Neuron (in vitro differentiated cells): ENCODE measurements around the gene RFX4.

Source experiments
- H2AFZ ChIP-seq: one replicate; pipeline ENCODE4 v1.6.1; 2013; ENCODE audit warnings: low read depth, mild to moderate bottlenecking, inconsistent platforms, low read length, moderate library complexity
- H3K27me3 ChIP-seq: one replicate; pipeline ENCODE4 v1.6.1; 2013; ENCODE audit warnings: low read length; ENCODE audit not compliant: insufficient read depth
- H3K36me3 ChIP-seq: one replicate; pipeline ENCODE4 v1.6.1; 2013; ENCODE audit warnings: low read length; ENCODE audit not compliant: insufficient read depth
- H3K4me1 ChIP-seq: one replicate; pipeline ENCODE4 v1.6.1; 2013; ENCODE audit warnings: low read length; ENCODE audit not compliant: insufficient read depth
- H3K4me3 ChIP-seq: 2 replicates; pipeline ENCODE4 v1.5.1; 2013; ENCODE audit warnings: mild to moderate bottlenecking, low read length, moderate library complexity
- H3K9me3 ChIP-seq: one replicate; pipeline ENCODE4 v1.6.1; 2013; ENCODE audit warnings: low read length

The RFX4 gene

GRCh38 chr12:106582641-106583230 is at the start of gene RFX4:
TSS of gene RFX4 (plus strand) at chr12:106583004. CDS start at chr12:106583321, 317 bp downstream.
- H2AFZ ChIP-seq: no peak within 1 kb of the TSS
- H3K27me3 ChIP-seq: no peaks in the 10 kb centered on the region
- H3K36me3 ChIP-seq: peaks cover 5% of the 10 kb centered on the region
- H3K4me1 ChIP-seq: peaks cover 24% of the 10 kb centered on the region
- H3K4me3 ChIP-seq: peak within 1 kb of the TSS; percentile 59
- no peaks in the 10 kb centered on the region for H3K9me3 ChIP-seq

GRCh38 chr12:106541201-106541600 is 41.6 kb upstream of the RFX4 start:
- no peaks in the 10 kb centered on the region for H3K36me3 ChIP-seq
- no peaks in the 10 kb centered on the region for H3K27me3 ChIP-seq
- no peaks in the 10 kb centered on the region for H3K9me3 ChIP-seq
- no peak overlapping the region for H3K4me3 ChIP-seq
- no peak overlapping the region for H2AFZ ChIP-seq
- H3K4me1 ChIP-seq: no peaks in the 10 kb centered on the region

- Histone ChIP-seq H3K27me3 (no peaks in the 10 kb centered on the region), H3K4me3 (no peak overlapping the region), H3K9me3 (peaks cover 5% of the 10 kb centered on the region), H2AFZ (no peak overlapping the region), H3K36me3 (no peaks in the 10 kb centered on the region), H3K4me1 (no peaks in the 10 kb centered on the region)
These were observed 31.4 kb upstream of the RFX4 start for GRCh38 chr12:106551410-106551809.

GRCh38 chr12:106552228-106552627 is 30.6 kb upstream of the RFX4 start:
- Histone ChIP-seq H3K27me3 (no peaks in the 10 kb centered on the region), H3K4me3 (no peak overlapping the region), H3K36me3 (no peaks in the 10 kb centered on the region), H3K9me3 (peaks cover 5% of the 10 kb centered on the region), H3K4me1 (no peaks in the 10 kb centered on the region), H2AFZ (no peak overlapping the region)

GRCh38 chr12:106564678-106565329 is 18.0 kb upstream of the RFX4 start:
- no peak overlapping the region for H3K4me3 ChIP-seq
- H2AFZ ChIP-seq: no peak overlapping the region
- H3K9me3 ChIP-seq: peaks cover 5% of the 10 kb centered on the region
- no peaks in the 10 kb centered on the region for H3K27me3 ChIP-seq
- no peaks in the 10 kb centered on the region for H3K36me3 ChIP-seq
- H3K4me1 ChIP-seq: no peaks in the 10 kb centered on the region

- H3K27me3 ChIP-seq: no peaks in the 10 kb centered on the region
- H3K4me1 ChIP-seq: no peaks in the 10 kb centered on the region
These were observed 16.0 kb upstream of the RFX4 start for GRCh38 chr12:106566771-106567170.

GRCh38 chr12:106573239-106573638 is 9.6 kb upstream of the RFX4 start:
- no peak overlapping the region for H3K4me3 ChIP-seq
- no peaks in the 10 kb centered on the region for H3K36me3 ChIP-seq
- H3K9me3 ChIP-seq: peaks cover under 1% of the 10 kb centered on the region
- no peaks in the 10 kb centered on the region for H3K4me1 ChIP-seq
- no peak overlapping the region for H2AFZ ChIP-seq
- H3K27me3 ChIP-seq: no peaks in the 10 kb centered on the region

More at GRCh38 chr12:106566771-106567170, 16.0 kb upstream of the RFX4 start:
- Histone ChIP-seq H3K4me3 (no peak overlapping the region), H3K36me3 (no peaks in the 10 kb centered on the region), H2AFZ (no peak overlapping the region), H3K9me3 (peaks cover 3% of the 10 kb centered on the region)

GRCh38 chr12:106576848-106577247 is 6.0 kb upstream of the RFX4 start:
- H3K4me1 ChIP-seq: peaks cover 6% of the 10 kb centered on the region

GRCh38 chr12:106580671-106581508 is 1.9 kb upstream of the RFX4 start:
- no peaks in the 10 kb centered on the region for H3K27me3 ChIP-seq
- peaks cover 13% of the 10 kb centered on the region for H3K4me1 ChIP-seq
- peak overlapping the region; percentile 59 for H3K4me3 ChIP-seq
- peak overlapping the region; percentile 27 for H2AFZ ChIP-seq
- peaks cover 5% of the 10 kb centered on the region for H3K36me3 ChIP-seq
- H3K9me3 ChIP-seq: no peaks in the 10 kb centered on the region

More at GRCh38 chr12:106576848-106577247, 6.0 kb upstream of the RFX4 start:
- no peaks in the 10 kb centered on the region for H3K27me3 ChIP-seq
- no peak overlapping the region for H3K4me3 ChIP-seq
- no peak overlapping the region for H2AFZ ChIP-seq
- no peaks in the 10 kb centered on the region for H3K9me3 ChIP-seq
- H3K36me3 ChIP-seq: no peaks in the 10 kb centered on the region

- Histone ChIP-seq H3K4me1 (peaks cover 19% of the 10 kb centered on the region), H3K9me3 (no peaks in the 10 kb centered on the region), H3K27me3 (no peaks in the 10 kb centered on the region), H3K4me3 (peak overlapping the region; percentile 59), H2AFZ (peak overlapping the region; percentile 27), H3K36me3 (peaks cover 5% of the 10 kb centered on the region)
These were observed 1.1 kb upstream of the RFX4 start for GRCh38 chr12:106581543-106582248.

- Histone ChIP-seq H2AFZ (no peak overlapping the region), H3K36me3 (peaks cover 5% of the 10 kb centered on the region), H3K4me3 (peak overlapping the region; percentile 59), H3K27me3 (no peaks in the 10 kb centered on the region), H3K9me3 (no peaks in the 10 kb centered on the region), H3K4me1 (peaks cover 19% of the 10 kb centered on the region)
These were observed 584 bp upstream of the RFX4 start for GRCh38 chr12:106582249-106582591.

GRCh38 chr12:106583242-106584103 is 669 bp downstream of the RFX4 start:
- no peaks in the 10 kb centered on the region for H3K27me3 ChIP-seq
- H3K4me1 ChIP-seq: peaks cover 31% of the 10 kb centered on the region
- H3K4me3 ChIP-seq: peak overlapping the region; percentile 59
- peaks cover 6% of the 10 kb centered on the region for H3K36me3 ChIP-seq
- H3K9me3 ChIP-seq: no peaks in the 10 kb centered on the region
- H2AFZ ChIP-seq: no peak overlapping the region
